Breast epithelium (tissue), 4 donors: ENCODE data around the gene COL5A3. TPM values are rescaled to one million over a fixed set of nuclear protein-coding genes. Genes with fewer than 3 reads are reported as not detected.

Source experiments
- DNase-seq, 2 donors: peaks; one replicate each; pipeline ENCODE4 v3.0.0-alpha.2; 2019; ENCODE audit warnings: low spot score in 2 of 2
- H3K27ac ChIP-seq, 2 donors: fragments of 200-600 bp; sonication (generic) in 1 of 2; one replicate each; pipeline ENCODE4 v1.5.1; 2016 to 2019; ENCODE audit warnings: mild to moderate bottlenecking in 1 of 2
- H3K27me3 ChIP-seq, 2 donors: fragments of 200-600 bp; sonication (generic) in 1 of 2; one replicate each; pipeline versions ENCODE4 v1.5.1 to v1.6.0; 2017 to 2019; ENCODE audit warnings: control low read depth in 1 of 2, mild to moderate bottlenecking in 1 of 2
- H3K36me3 ChIP-seq: fragments of 200-600 bp; one replicate; pipeline ENCODE4 v1.5.1; 2019
- H3K4me1 ChIP-seq, 2 donors: fragments of 200-600 bp; sonication (generic); one replicate each; pipeline ENCODE4 v1.5.1; 2016 to 2019; ENCODE audit warnings: control low read depth in 1 of 2
- H3K4me3 ChIP-seq, 3 donors: fragments of 200-600 bp; sonication (generic); 1 replicate in 2 of 3; 2 replicates in 1 of 3; pipeline ENCODE4 v1.5.1; 2016 to 2019; ENCODE audit warnings: mild to moderate bottlenecking in 3 of 3, moderate library complexity in 2 of 3
- H3K9me3 ChIP-seq, 2 donors: fragments of 200-600 bp; sonication (generic) in 1 of 2; one replicate each; pipeline ENCODE4 v1.5.1; 2016 to 2019; ENCODE audit warnings: control low read depth in 1 of 2
- POLR2A ChIP-seq: fragments of 450-650 bp; IDR thresholded peaks from one replicate; pipeline ENCODE4 v1.6.1; 2016; ENCODE audit warnings: antibody characterized with exemption, mild to moderate bottlenecking, moderate library complexity
- POLR2AphosphoS5 ChIP-seq, 3 donors: sonication (generic); formaldehyde crosslinking; IDR thresholded peaks; one replicate each; pipeline ENCODE4 v1.6.1; 2017; ENCODE audit warnings: antibody characterized with exemption in 3 of 3
- intact Hi-C: fragments of 100-400 bp; cut with DNase I; formaldehyde crosslinking; loops from one replicate; pipeline ENCODE4 v1.15.1; 2023; ENCODE audit warnings: low total_unique reads
- total RNA-seq, 3 donors: library from RNA; depleted of rRNA; stranded (reverse); fragments of >200 nt; gene quantifications; one replicate each; pipeline ENCODE4 v1.1.0, GENCODE V29; 2016
- TF ChIP-seq, protein P1 (sequence below), 3 donors: fragments of 450-650 bp; IDR thresholded peaks; one replicate each; pipeline ENCODE4 v1.5.1; 2016 to 2017; ENCODE audit warnings: antibody characterized with exemption in 3 of 3, mild to moderate bottlenecking in 3 of 3, moderate library complexity in 3 of 3

The COL5A3 gene
- total RNA-seq, 3 donors from 2014 or later, result 4.8 to 32.2 (median 12.5) TPM

DNA sequence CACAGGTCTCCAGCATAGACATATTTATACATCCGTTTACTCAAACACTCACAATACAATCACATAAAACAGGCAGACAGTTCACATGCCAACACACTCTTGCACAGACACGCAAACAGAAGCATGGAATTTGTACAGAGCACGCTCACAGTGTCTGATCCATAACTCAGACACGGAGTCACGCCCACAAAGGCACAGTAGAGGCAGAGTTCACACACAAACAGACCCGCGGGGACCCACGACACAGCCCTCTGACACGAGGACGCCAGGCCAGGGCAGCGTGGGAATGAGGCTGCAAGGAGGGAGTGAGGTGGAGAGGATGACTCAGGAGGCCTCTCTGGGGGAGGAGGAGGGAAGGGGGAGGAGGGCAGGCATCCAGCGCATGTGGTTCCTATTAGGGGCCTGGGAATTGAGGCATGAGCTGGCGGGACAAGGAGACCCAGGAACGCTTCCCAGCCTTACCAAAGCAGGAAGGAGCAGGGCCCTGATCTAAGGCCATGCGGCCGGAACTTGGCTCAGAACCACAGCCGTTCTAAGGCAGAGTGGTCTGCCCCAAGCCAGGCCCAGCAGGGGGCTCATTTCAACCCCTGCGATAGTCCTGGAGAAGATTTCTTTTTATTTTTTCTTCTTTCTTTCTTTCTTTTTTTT lies 64.9 kb downstream of the COL5A3 start:
- no peak overlapping the region for H3K4me3 ChIP-seq
- H3K9me3 ChIP-seq, result peaks cover 7% of the 10 kb centered on the region in 2 donors
- intact Hi-C loops, result no loop called here

GRCh38 chr19:9943744-9944143 lies 66.6 kb downstream of the COL5A3 start:
- DNase-seq, result no peak
- intact Hi-C loops, result no loop called here
- Histone ChIP-seq H3K9me3 (peaks cover 7% of the 10 kb centered on the region in 2 donors), H3K4me3 (no peak overlapping the region), H3K4me1 (no peaks in the 10 kb centered on the region), H3K27me3 (no peaks in the 10 kb centered on the region), H3K36me3 (no peaks in the 10 kb centered on the region), H3K27ac (no peak overlapping the region)
- TF ChIP-seq POLR2AphosphoS5 (IDR thresholded peaks at IDR 0.05) (no peak), POLR2A (no peak)
- TF ChIP-seq, protein P1, sequence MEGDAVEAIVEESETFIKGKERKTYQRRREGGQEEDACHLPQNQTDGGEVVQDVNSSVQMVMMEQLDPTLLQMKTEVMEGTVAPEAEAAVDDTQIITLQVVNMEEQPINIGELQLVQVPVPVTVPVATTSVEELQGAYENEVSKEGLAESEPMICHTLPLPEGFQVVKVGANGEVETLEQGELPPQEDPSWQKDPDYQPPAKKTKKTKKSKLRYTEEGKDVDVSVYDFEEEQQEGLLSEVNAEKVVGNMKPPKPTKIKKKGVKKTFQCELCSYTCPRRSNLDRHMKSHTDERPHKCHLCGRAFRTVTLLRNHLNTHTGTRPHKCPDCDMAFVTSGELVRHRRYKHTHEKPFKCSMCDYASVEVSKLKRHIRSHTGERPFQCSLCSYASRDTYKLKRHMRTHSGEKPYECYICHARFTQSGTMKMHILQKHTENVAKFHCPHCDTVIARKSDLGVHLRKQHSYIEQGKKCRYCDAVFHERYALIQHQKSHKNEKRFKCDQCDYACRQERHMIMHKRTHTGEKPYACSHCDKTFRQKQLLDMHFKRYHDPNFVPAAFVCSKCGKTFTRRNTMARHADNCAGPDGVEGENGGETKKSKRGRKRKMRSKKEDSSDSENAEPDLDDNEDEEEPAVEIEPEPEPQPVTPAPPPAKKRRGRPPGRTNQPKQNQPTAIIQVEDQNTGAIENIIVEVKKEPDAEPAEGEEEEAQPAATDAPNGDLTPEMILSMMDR (IDR thresholded peaks at IDR 0.05), result no peak

More for the DNA sequence above, 64.9 kb downstream of the COL5A3 start:
- H3K4me1 ChIP-seq, result no peaks in the 10 kb centered on the region
- no peaks in the 10 kb centered on the region for H3K36me3 ChIP-seq
- no peak for TF ChIP-seq POLR2A
- TF ChIP-seq, protein P1 (IDR thresholded peaks at IDR 0.05), result no peak
- TF ChIP-seq POLR2AphosphoS5 (IDR thresholded peaks at IDR 0.05), result peak; percentile 40 to 70 (median 66)
- H3K27me3 ChIP-seq, result no peaks in the 10 kb centered on the region
- DNase-seq, result peak; percentile 67 to 68
- peak overlapping the region; percentile 54 to 65 for H3K27ac ChIP-seq

DNA sequence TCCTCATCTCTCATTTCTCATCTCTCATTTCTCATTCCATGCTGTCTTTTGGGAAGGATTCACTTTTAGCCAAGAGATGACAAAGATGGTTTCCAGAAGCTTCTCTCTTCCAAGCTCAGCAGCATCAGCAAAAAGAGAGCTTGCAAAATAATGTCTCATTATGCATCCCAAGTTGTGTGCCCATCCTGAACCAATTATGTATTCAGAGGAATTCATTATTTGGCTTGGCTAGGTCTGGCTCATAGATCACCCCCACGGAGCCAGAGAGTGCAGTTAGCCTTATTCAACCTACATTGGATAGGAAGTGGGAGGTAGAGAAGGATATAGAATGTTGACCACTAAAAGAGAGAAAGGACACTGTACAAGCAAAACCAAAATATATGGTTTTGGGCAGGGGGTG lies 68.6 kb downstream of the COL5A3 start:
- no peak for DNase-seq
- Histone ChIP-seq H3K9me3 (peaks cover 7% of the 10 kb centered on the region in 2 donors), H3K27ac (no peak overlapping the region), H3K4me3 (no peak overlapping the region), H3K27me3 (no peaks in the 10 kb centered on the region), H3K36me3 (no peaks in the 10 kb centered on the region), H3K4me1 (no peaks in the 10 kb centered on the region)
- intact Hi-C loops, result no loop called here
- TF ChIP-seq POLR2AphosphoS5 (IDR thresholded peaks at IDR 0.05) (no peak), POLR2A (no peak)
- TF ChIP-seq, protein P1 (IDR thresholded peaks at IDR 0.05), result no peak

DNA sequence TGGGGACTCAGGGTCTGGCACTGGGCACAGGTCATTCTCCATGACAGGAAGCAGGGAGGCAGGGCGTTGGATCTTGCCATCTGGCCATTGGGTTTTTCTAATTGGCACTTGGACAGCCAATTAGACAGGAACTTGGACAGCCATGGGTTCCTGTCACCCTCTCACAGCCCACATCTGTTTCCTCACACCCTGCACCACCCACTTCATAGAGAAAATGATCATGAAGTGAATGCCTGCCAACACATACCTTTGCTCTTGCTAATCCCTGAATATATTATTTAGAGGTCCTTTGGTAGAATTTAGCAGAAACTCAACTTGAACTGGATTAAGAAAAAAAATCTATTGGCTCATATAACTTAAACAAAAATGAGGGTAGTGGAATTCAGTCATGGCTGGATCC lies 69.1 kb downstream of the COL5A3 start:
- Histone ChIP-seq H3K9me3 (peaks cover 7% of the 10 kb centered on the region in 2 donors), H3K36me3 (no peaks in the 10 kb centered on the region), H3K4me3 (no peak overlapping the region), H3K27ac (no peak overlapping the region), H3K27me3 (no peaks in the 10 kb centered on the region), H3K4me1 (no peaks in the 10 kb centered on the region)
- TF ChIP-seq POLR2A (no peak), POLR2AphosphoS5 (IDR thresholded peaks at IDR 0.05) (no peak)
- TF ChIP-seq, protein P1 (IDR thresholded peaks at IDR 0.05), result no peak
- no peak for DNase-seq
- intact Hi-C loops, result no loop called here

- intact Hi-C loops, result no loop called here
These were observed 69.5 kb downstream of the COL5A3 start for GRCh38 chr19:9940778-9941177.

More at GRCh38 chr19:9940778-9941177, 69.5 kb downstream of the COL5A3 start:
- no peaks in the 10 kb centered on the region for H3K27me3 ChIP-seq
- no peaks in the 10 kb centered on the region for H3K36me3 ChIP-seq
- TF ChIP-seq, protein P1 (IDR thresholded peaks at IDR 0.05), result no peak
- TF ChIP-seq POLR2A, result no peak
- TF ChIP-seq POLR2AphosphoS5 (IDR thresholded peaks at IDR 0.05), result no peak
- H3K27ac ChIP-seq, result no peak overlapping the region
- H3K4me1 ChIP-seq, result no peaks in the 10 kb centered on the region
- peaks cover 7% of the 10 kb centered on the region in 2 donors for H3K9me3 ChIP-seq
- no peak overlapping the region for H3K4me3 ChIP-seq
- no peak for DNase-seq
